Neural cell (in vitro differentiated cells): ENCODE data around the gene CLDND2. TPM values are rescaled to one million over a fixed set of nuclear protein-coding genes. Genes with fewer than 3 reads are reported as not detected.

Experiments
- H2AFZ ChIP-seq: fragments of 200-600, 300-800 bp; sonication (generic), shearing (Covaris generic); 2 replicates; pipeline ENCODE4 v1.6.0; 2014; ENCODE audit warnings: low read depth, mild to moderate bottlenecking, antibody characterized with exemption, low read length, moderate library complexity
- H3F3A ChIP-seq: fragments of 200-600 bp; shearing (Covaris generic); 2 replicates; pipeline ENCODE4 v1.6.1; 2016; ENCODE audit warnings: mild to moderate bottlenecking, moderate library complexity, mixed read lengths, antibody characterized with exemption, low read length; ENCODE audit not compliant: insufficient read depth, poor library complexity, severe bottlenecking
- H3K27ac ChIP-seq: fragments of 200-600, 300-800 bp; sonication (generic), shearing (Covaris generic); 2 replicates; pipeline ENCODE4 v1.5.1; 2014; ENCODE audit warnings: mild to moderate bottlenecking, low read length, moderate library complexity
- H3K27me3 ChIP-seq: fragments of 300-800, 200-600 bp; sonication (generic), shearing (Covaris generic); 2 replicates; pipeline ENCODE4 v1.6.0; 2014; ENCODE audit warnings: mild to moderate bottlenecking, low read depth, low read length, moderate library complexity; ENCODE audit not compliant: insufficient read depth
- H3K36me3 ChIP-seq: fragments of 300-800, 200-600 bp; sonication (generic), shearing (Covaris generic); 2 replicates; pipeline ENCODE4 v1.5.1; 2014; ENCODE audit warnings: mild to moderate bottlenecking, antibody characterized with exemption, low read length, moderate library complexity; ENCODE audit not compliant: insufficient read depth
- H3K4me2 ChIP-seq: fragments of 300-800, 200-600 bp; sonication (generic), shearing (Covaris generic); 2 replicates; pipeline ENCODE4 v1.6.0; 2014; ENCODE audit warnings: mild to moderate bottlenecking, low read length
- H3K4me3 ChIP-seq: fragments of 300-800, 200-600 bp; sonication (generic), shearing (Covaris generic); 2 replicates; pipeline ENCODE4 v1.5.1; 2014; ENCODE audit warnings: mild to moderate bottlenecking, low read length, moderate library complexity
- H3K79me2 ChIP-seq: fragments of 200-600 bp; shearing (Covaris generic); replicated peaks from 2 replicates; pipeline ENCODE4 v1.6.0; 2014; ENCODE audit warnings: mild to moderate bottlenecking, low read length, moderate library complexity; ENCODE audit not compliant: insufficient read depth
- H3K9ac ChIP-seq: fragments of 300-800, 200-600 bp; sonication (generic), shearing (Covaris generic); 2 replicates; pipeline ENCODE4 v1.6.1; 2016; ENCODE audit warnings: mild to moderate bottlenecking, low read length, mixed read lengths
- H3K9me2 ChIP-seq: fragments of 200-600 bp; shearing (Covaris generic); 2 replicates; pipeline ENCODE4 v1.6.1; 2016; ENCODE audit warnings: mild to moderate bottlenecking, low read length, mixed read lengths; ENCODE audit not compliant: insufficient read depth
- H3K9me3 ChIP-seq: fragments of 200-600, 300-800 bp; sonication (generic), shearing (Covaris generic); 2 replicates; pipeline ENCODE4 v1.6.1; 2016; ENCODE audit warnings: mild to moderate bottlenecking, mixed run types, low read length, moderate library complexity, mixed read lengths
- H4K20me1 ChIP-seq: fragments of 200-600 bp; shearing (Covaris generic); 2 replicates; pipeline ENCODE4 v1.6.1; 2016; ENCODE audit warnings: mild to moderate bottlenecking, mixed run types; ENCODE audit not compliant: insufficient read depth
- CTCF ChIP-seq: fragments of 450-650 bp; IDR thresholded peaks from 2 replicates; pipeline ENCODE4 v1.5.1; 2014; ENCODE audit warnings: antibody characterized with exemption, mild to moderate bottlenecking, moderate library complexity; ENCODE audit not compliant: poor library complexity, severe bottlenecking
- EP300 ChIP-seq: fragments of 450-650 bp; conservative IDR thresholded peaks from 2 replicates; pipeline ENCODE4 v1.6.1; 2014; ENCODE audit warnings: antibody characterized with exemption, mild to moderate bottlenecking, moderate library complexity; ENCODE audit not compliant: poor library complexity, severe bottlenecking
- EZH2 ChIP-seq: fragments of 200-600, 300-800 bp; shearing (Covaris generic), sonication (generic); IDR thresholded peaks from 2 replicates; pipeline ENCODE4 v1.6.1; 2014; ENCODE audit warnings: antibody characterized with exemption, low read length, borderline replicate concordance, mild to moderate bottlenecking; ENCODE audit not compliant: insufficient read depth, poor library complexity, severe bottlenecking
- MXI1 ChIP-seq: fragments of 450-650 bp; conservative IDR thresholded peaks from 2 replicates; pipeline ENCODE4 v1.6.1; 2014; ENCODE audit warnings: antibody characterized with exemption, mild to moderate bottlenecking; ENCODE audit not compliant: poor library complexity, severe bottlenecking
- POLR2AphosphoS5 ChIP-seq: IDR thresholded peaks from 2 replicates; pipeline ENCODE4 v1.6.1; 2012
- RAD21 ChIP-seq: fragments of 450-650 bp; conservative IDR thresholded peaks from 2 replicates; pipeline ENCODE4 v1.6.1; 2014; ENCODE audit warnings: antibody characterized with exemption, mild to moderate bottlenecking, moderate library complexity
- SMC3 ChIP-seq: fragments of 450-650 bp; conservative IDR thresholded peaks from 2 replicates; pipeline ENCODE4 v1.6.1; 2014; ENCODE audit warnings: antibody characterized with exemption, mild to moderate bottlenecking, moderate library complexity; ENCODE audit not compliant: poor library complexity
- TAF1 ChIP-seq: IDR thresholded peaks from 2 replicates; pipeline ENCODE4 v1.6.1; 2012; ENCODE audit warnings: low read depth
- polyA plus RNA-seq: library from polyadenylated mRNA; depleted of rRNA; stranded (reverse); fragments of >200 nt; gene quantifications from 2 replicates; pipeline ENCODE4 v1.2.3, GENCODE V29; 2014
- TF ChIP-seq, protein P1 (sequence below): IDR thresholded peaks from 2 replicates; pipeline ENCODE4 v1.6.1; 2012; ENCODE audit warnings: borderline replicate concordance

The CLDND2 gene
- polyA plus RNA-seq, 1 donor from 2014 or later: not detected

DNA sequence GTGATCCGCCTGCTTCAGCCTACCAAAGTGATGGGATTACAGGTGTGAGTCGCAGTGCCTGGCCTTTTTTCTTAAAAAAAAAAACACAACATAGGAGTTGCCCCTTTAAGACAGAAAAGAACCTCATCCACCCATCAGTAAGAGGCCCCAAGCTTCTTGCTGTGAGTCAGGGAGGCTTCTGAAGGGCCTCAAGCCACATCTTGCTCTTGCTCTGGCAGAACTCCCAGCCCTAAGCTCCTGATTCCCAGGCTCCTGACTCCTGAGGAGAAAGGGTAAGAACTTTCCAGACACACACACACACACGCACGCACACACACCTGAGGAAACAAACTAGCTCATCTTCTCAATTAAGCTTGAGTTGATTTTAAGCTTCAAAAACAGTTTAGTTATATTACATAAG lies 9.5 kb downstream of the CLDND2 start:
- Histone ChIP-seq H3K27ac (no peak overlapping the region), H2AFZ (no peak overlapping the region), H3K9me2 (no peaks in the 10 kb centered on the region), H3K27me3 (no peaks in the 10 kb centered on the region), H3K9ac (no peak overlapping the region), H4K20me1 (no peaks in the 10 kb centered on the region), H3K4me2 (no peak overlapping the region), H3K79me2 (no peaks in the 10 kb centered on the region), H3K9me3 (no peaks in the 10 kb centered on the region), H3F3A (no peaks in the 10 kb centered on the region), H3K4me3 (no peak overlapping the region), H3K36me3 (no peaks in the 10 kb centered on the region)
- no peak for TF ChIP-seq TAF1

- no peaks in the 10 kb centered on the region for H3K27me3 ChIP-seq
- H3K9ac ChIP-seq: no peak overlapping the region
- H4K20me1 ChIP-seq: no peaks in the 10 kb centered on the region
- H3K9me3 ChIP-seq: no peaks in the 10 kb centered on the region
- H3F3A ChIP-seq: no peaks in the 10 kb centered on the region
- no peak overlapping the region for H2AFZ ChIP-seq
- no peak for TF ChIP-seq POLR2AphosphoS5
- H3K79me2 ChIP-seq: no peaks in the 10 kb centered on the region
- H3K4me3 ChIP-seq: no peak overlapping the region
- H3K27ac ChIP-seq: no peak overlapping the region
- no peaks in the 10 kb centered on the region for H3K9me2 ChIP-seq
- H3K4me2 ChIP-seq: no peak overlapping the region
- H3K36me3 ChIP-seq: no peaks in the 10 kb centered on the region
Measured at GRCh38 chr19:51357952-51358351, 10.9 kb downstream of the CLDND2 start.

- no peaks in the 10 kb centered on the region for H4K20me1 ChIP-seq
- H3K27me3 ChIP-seq: no peaks in the 10 kb centered on the region
- no peak overlapping the region for H3K4me2 ChIP-seq
- H3F3A ChIP-seq: no peaks in the 10 kb centered on the region
- H3K79me2 ChIP-seq: no peaks in the 10 kb centered on the region
- H3K9ac ChIP-seq: no peak overlapping the region
- no peak overlapping the region for H3K27ac ChIP-seq
- H3K36me3 ChIP-seq: no peaks in the 10 kb centered on the region
- TF ChIP-seq EP300 (no peak), MXI1 (no peak), EZH2 (no peak), POLR2AphosphoS5 (no peak), SMC3 (no peak), RAD21 (no peak), TAF1 (no peak), CTCF (no peak)
- TF ChIP-seq, protein P1, sequence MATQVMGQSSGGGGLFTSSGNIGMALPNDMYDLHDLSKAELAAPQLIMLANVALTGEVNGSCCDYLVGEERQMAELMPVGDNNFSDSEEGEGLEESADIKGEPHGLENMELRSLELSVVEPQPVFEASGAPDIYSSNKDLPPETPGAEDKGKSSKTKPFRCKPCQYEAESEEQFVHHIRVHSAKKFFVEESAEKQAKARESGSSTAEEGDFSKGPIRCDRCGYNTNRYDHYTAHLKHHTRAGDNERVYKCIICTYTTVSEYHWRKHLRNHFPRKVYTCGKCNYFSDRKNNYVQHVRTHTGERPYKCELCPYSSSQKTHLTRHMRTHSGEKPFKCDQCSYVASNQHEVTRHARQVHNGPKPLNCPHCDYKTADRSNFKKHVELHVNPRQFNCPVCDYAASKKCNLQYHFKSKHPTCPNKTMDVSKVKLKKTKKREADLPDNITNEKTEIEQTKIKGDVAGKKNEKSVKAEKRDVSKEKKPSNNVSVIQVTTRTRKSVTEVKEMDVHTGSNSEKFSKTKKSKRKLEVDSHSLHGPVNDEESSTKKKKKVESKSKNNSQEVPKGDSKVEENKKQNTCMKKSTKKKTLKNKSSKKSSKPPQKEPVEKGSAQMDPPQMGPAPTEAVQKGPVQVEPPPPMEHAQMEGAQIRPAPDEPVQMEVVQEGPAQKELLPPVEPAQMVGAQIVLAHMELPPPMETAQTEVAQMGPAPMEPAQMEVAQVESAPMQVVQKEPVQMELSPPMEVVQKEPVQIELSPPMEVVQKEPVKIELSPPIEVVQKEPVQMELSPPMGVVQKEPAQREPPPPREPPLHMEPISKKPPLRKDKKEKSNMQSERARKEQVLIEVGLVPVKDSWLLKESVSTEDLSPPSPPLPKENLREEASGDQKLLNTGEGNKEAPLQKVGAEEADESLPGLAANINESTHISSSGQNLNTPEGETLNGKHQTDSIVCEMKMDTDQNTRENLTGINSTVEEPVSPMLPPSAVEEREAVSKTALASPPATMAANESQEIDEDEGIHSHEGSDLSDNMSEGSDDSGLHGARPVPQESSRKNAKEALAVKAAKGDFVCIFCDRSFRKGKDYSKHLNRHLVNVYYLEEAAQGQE: no peak
- no peak overlapping the region for H3K4me3 ChIP-seq
- H3K9me2 ChIP-seq: no peaks in the 10 kb centered on the region
- no peak overlapping the region for H2AFZ ChIP-seq
- H3K9me3 ChIP-seq: no peaks in the 10 kb centered on the region
Measured at GRCh38 chr19:51356159-51356801, 12.5 kb downstream of the CLDND2 start.
